Left ventricle myocardium inferior (tissue), 1 donor: ENCODE results near the gene CD164. TPM values are rescaled to one million over a fixed set of nuclear protein-coding genes. Genes with fewer than 3 reads are reported as not detected.

ENCODE experiments used
- DNase-seq: peaks from one replicate; pipeline ENCODE4 v3.0.0-alpha.2; 2020
- H3K27ac ChIP-seq: fragments of 200-600 bp; replicated peaks from 2 replicates; pipeline ENCODE4 v1.8.0; 2021
- H3K27me3 ChIP-seq: fragments of 200-600 bp; 2 replicates; pipeline ENCODE4 v1.8.0; 2021; ENCODE audit warnings: low read depth
- H3K36me3 ChIP-seq: fragments of 200-600 bp; 2 replicates; pipeline ENCODE4 v1.8.0; 2021
- H3K4me1 ChIP-seq: fragments of 200-600 bp; 2 replicates; pipeline ENCODE4 v1.8.0; 2021
- H3K4me3 ChIP-seq: fragments of 200-600 bp; 2 replicates; pipeline ENCODE4 v1.8.0; 2021; ENCODE audit warnings: mild to moderate bottlenecking, moderate library complexity
- H3K9me3 ChIP-seq: fragments of 200-600 bp; replicated peaks from 2 replicates; pipeline ENCODE4 v1.8.0; 2021
- intact Hi-C: fragments of 100-400 bp; cut with micrococcal nuclease; formaldehyde crosslinking; loops from one replicate; pipeline ENCODE4 v1.11.0; 2022
- long read RNA-seq: library from polyadenylated mRNA; unstranded; transcript quantifications from one replicate; pipeline ENCODE4 v2.0.0, GENCODE V29; 2021
- total RNA-seq: library from RNA; stranded (reverse); fragmentation: NEBNext Ultra II Directional; extraction: Animal tissue kit (Norgen Biotek cat#: 25700); gene quantifications from one replicate; pipeline ENCODE4 v1.2.1, GENCODE V29; 2021
- TF ChIP-seq, protein P1 (sequence below): fragments of 200-600 bp; IDR thresholded peaks from 2 replicates; pipeline ENCODE4 v1.8.0; 2021; ENCODE audit warnings: antibody characterized with exemption, mild to moderate bottlenecking, borderline replicate concordance
- donor health status: DM: no; HTN: yes; CAD: no; lungs with severe emphysema.

Gene CD164
- total RNA-seq: 93.3 TPM
- long read RNA-seq, transcript CD164-202 (6 exons, 3,365 nt): major isoform, 219 of 227 reads
- long read RNA-seq, partial matches to known transcripts: 0 of 227 reads
- long read RNA-seq, other reads (novel, unspliced or antisense): 6 of 227 reads

GRCh38 chr6:109381747-109382575 is at the start of gene CD164:
Gene CD164 (minus strand): TSS chr6:109382467. CDS start chr6:109382378, 89 bp downstream.
- Histone ChIP-seq H3K4me1 (peaks cover 65% of the 10 kb centered on the region), H3K36me3 (peaks cover 14% of the 10 kb centered on the region), H3K4me3 (peak within 1 kb of the TSS; percentile 88), H3K27me3 (no peaks in the 10 kb centered on the region), H3K27ac (peak within 1 kb of the TSS; percentile 98), H3K9me3 (no peaks in the 10 kb centered on the region)
- TF ChIP-seq, protein P1, sequence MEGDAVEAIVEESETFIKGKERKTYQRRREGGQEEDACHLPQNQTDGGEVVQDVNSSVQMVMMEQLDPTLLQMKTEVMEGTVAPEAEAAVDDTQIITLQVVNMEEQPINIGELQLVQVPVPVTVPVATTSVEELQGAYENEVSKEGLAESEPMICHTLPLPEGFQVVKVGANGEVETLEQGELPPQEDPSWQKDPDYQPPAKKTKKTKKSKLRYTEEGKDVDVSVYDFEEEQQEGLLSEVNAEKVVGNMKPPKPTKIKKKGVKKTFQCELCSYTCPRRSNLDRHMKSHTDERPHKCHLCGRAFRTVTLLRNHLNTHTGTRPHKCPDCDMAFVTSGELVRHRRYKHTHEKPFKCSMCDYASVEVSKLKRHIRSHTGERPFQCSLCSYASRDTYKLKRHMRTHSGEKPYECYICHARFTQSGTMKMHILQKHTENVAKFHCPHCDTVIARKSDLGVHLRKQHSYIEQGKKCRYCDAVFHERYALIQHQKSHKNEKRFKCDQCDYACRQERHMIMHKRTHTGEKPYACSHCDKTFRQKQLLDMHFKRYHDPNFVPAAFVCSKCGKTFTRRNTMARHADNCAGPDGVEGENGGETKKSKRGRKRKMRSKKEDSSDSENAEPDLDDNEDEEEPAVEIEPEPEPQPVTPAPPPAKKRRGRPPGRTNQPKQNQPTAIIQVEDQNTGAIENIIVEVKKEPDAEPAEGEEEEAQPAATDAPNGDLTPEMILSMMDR: no peak
- intact Hi-C loops: loop anchor here (10.0 kb wide), 1 partner anchor 277 kb away; no protein-coding TSS in a partner anchor
- DNase-seq: peak; percentile 94

DNA sequence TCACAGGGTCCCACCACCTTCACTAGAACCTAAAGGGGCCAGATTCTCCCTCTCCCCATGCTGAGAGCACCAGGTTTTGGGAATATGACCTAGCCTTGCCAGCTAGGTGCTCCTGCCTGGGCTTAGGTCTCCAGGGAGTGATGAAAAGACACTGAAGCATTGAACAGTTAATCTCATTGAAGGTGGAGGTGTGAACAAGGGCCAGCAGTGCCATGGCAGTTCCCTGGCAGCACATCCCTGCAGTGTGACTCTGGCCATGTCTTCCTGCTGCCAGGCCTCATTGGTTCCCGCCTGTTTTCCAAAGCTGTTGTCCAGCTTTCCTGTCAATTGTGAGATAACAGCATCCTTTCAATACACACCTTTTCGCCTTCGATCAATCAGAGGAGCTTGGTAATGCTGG is 47.2 kb upstream of the CD164 start:
- DNase-seq: no peak
- Histone ChIP-seq H3K4me3 (no peak overlapping the region), H3K27me3 (no peaks in the 10 kb centered on the region)

DNA sequence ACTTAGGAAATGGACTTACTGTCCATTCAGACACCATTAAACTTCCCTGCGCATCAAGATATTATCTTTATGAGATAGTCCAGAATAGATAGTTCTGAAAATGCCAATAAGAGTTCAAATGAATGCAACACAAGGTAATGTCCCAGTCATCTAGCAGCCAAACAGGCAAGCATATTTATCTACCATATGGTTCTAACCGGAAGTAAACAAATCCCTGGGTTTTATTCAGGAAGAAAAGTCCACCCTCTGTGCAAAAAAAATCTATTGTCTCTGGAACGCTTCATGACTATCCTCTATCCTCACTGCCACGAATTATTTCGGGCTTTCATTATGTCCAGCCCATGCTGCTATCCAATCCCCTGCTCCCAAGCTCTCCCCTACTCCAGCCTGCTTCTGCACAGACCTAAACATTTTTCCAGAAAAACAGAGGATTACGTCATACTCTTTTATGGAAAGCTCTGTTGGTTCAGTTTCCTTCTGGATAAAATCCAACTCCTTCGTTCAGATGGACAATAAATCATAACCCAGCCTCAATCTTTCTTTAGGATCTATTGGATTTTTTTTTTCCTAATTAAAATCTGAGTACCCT is 46.7 kb upstream of the CD164 start:
- intact Hi-C loops: no loop called here
- no peak for DNase-seq
- no peaks in the 10 kb centered on the region for H3K36me3 ChIP-seq
- H3K4me1 ChIP-seq: peaks cover 21% of the 10 kb centered on the region
- H3K4me3 ChIP-seq: peak overlapping the region; percentile 30
- H3K27me3 ChIP-seq: no peaks in the 10 kb centered on the region
- peak overlapping the region; percentile 39 for H3K27ac ChIP-seq
- H3K9me3 ChIP-seq: no peaks in the 10 kb centered on the region
- TF ChIP-seq, protein P1: no peak

More for the DNA sequence above, 47.2 kb upstream of the CD164 start:
- peak overlapping the region; percentile 39 for H3K27ac ChIP-seq
- TF ChIP-seq, protein P1: no peak
- no peaks in the 10 kb centered on the region for H3K36me3 ChIP-seq
- H3K4me1 ChIP-seq: peaks cover 21% of the 10 kb centered on the region
- no peaks in the 10 kb centered on the region for H3K9me3 ChIP-seq
- intact Hi-C loops: no loop called here

GRCh38 chr6:109424946-109425345 is 42.7 kb upstream of the CD164 start:
- Histone ChIP-seq H3K4me1 (peaks cover 18% of the 10 kb centered on the region), H3K27me3 (no peaks in the 10 kb centered on the region), H3K9me3 (no peaks in the 10 kb centered on the region), H3K4me3 (no peak overlapping the region), H3K36me3 (no peaks in the 10 kb centered on the region), H3K27ac (no peak overlapping the region)
- no peak for DNase-seq
- intact Hi-C loops: no loop called here
- TF ChIP-seq, protein P1: no peak

- no peak overlapping the region for H3K4me3 ChIP-seq
- TF ChIP-seq, protein P1: no peak
- no peaks in the 10 kb centered on the region for H3K36me3 ChIP-seq
- intact Hi-C loops: no loop called here
- no peaks in the 10 kb centered on the region for H3K4me1 ChIP-seq
- no peak for DNase-seq
- no peaks in the 10 kb centered on the region for H3K9me3 ChIP-seq
- no peak overlapping the region for H3K27ac ChIP-seq
- no peaks in the 10 kb centered on the region for H3K27me3 ChIP-seq
These were observed 38.9 kb upstream of the CD164 start for GRCh38 chr6:109421184-109421583.
